Measurements from ENCODE around the gene PRICKLE3.

PRICKLE3 gene

DNA sequence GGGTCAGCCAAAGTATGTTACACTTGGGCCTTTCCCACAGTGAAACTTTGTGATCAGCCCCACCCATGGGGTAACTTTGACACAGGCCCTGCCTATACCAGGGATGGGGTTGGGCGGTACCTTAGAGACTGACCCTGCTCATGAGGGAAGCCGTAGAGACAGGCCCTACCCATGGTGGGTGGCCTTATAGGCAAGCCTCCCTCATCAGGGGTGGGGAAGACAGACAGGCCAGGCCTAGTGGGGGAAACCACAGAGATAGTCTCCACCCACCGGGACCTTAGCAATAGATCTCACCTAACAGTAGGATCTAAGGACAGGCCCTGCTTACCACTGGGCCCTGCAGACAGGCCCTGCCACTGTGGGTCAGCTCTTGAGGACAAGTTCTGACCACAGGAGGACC lies 7.6 kb downstream of the PRICKLE3 start:
- Histone ChIP-seq H3K4me2 (no peak overlapping the region), H3K79me2 (ENCODE audit: insufficient read depth, low read depth) (0 out of 2 replicates have a peak, but pooled peaks cover 7% of the 10 kb centered on the region), H3K4me3 (IDR thresholded peaks at IDR 0.05; ENCODE audit: insufficient read depth, low read depth, low read length) (no peak overlapping the region), H3K27me3 (ENCODE audit: insufficient read depth, low read depth) (no peaks in the 10 kb centered on the region), H3K9ac (no peak overlapping the region), H3K36me3 (ENCODE audit: insufficient read depth) (no peaks in the 10 kb centered on the region), H4K20me1 (ENCODE audit: insufficient read depth) (no peaks in the 10 kb centered on the region), H2AFZ (ENCODE audit: low read depth) (no peak overlapping the region), H3K4me1 (ENCODE audit: low read depth, poor library complexity, severe bottlenecking) (peaks cover 8% of the 10 kb centered on the region), H3K27ac (no peak overlapping the region)
- TF ChIP-seq, protein P1, sequence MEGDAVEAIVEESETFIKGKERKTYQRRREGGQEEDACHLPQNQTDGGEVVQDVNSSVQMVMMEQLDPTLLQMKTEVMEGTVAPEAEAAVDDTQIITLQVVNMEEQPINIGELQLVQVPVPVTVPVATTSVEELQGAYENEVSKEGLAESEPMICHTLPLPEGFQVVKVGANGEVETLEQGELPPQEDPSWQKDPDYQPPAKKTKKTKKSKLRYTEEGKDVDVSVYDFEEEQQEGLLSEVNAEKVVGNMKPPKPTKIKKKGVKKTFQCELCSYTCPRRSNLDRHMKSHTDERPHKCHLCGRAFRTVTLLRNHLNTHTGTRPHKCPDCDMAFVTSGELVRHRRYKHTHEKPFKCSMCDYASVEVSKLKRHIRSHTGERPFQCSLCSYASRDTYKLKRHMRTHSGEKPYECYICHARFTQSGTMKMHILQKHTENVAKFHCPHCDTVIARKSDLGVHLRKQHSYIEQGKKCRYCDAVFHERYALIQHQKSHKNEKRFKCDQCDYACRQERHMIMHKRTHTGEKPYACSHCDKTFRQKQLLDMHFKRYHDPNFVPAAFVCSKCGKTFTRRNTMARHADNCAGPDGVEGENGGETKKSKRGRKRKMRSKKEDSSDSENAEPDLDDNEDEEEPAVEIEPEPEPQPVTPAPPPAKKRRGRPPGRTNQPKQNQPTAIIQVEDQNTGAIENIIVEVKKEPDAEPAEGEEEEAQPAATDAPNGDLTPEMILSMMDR (conservative IDR thresholded peaks at IDR 0.05; ENCODE audit: low read depth, low read length), result no peak

- Histone ChIP-seq H4K20me1 (ENCODE audit: insufficient read depth) (no peaks in the 10 kb centered on the region), H3K27me3 (ENCODE audit: insufficient read depth, low read depth) (no peaks in the 10 kb centered on the region), H3K4me3 (IDR thresholded peaks at IDR 0.05; ENCODE audit: insufficient read depth, low read depth, low read length) (no peak overlapping the region), H3K9ac (no peak overlapping the region), H2AFZ (ENCODE audit: low read depth) (no peak overlapping the region), H3K27ac (no peak overlapping the region), H3K4me2 (no peak overlapping the region), H3K36me3 (ENCODE audit: insufficient read depth) (no peaks in the 10 kb centered on the region), H3K4me1 (ENCODE audit: low read depth, poor library complexity, severe bottlenecking) (peaks cover 14% of the 10 kb centered on the region), H3K79me2 (ENCODE audit: insufficient read depth, low read depth) (peaks cover 12% of the 10 kb centered on the region; the same call in 1 of the 2 replicates)
- TF ChIP-seq, protein P1 (conservative IDR thresholded peaks at IDR 0.05; ENCODE audit: low read depth, low read length), result no peak
Observed at GRCh38 chrX:49177873-49178480, 8.2 kb downstream of the PRICKLE3 start.

DNA sequence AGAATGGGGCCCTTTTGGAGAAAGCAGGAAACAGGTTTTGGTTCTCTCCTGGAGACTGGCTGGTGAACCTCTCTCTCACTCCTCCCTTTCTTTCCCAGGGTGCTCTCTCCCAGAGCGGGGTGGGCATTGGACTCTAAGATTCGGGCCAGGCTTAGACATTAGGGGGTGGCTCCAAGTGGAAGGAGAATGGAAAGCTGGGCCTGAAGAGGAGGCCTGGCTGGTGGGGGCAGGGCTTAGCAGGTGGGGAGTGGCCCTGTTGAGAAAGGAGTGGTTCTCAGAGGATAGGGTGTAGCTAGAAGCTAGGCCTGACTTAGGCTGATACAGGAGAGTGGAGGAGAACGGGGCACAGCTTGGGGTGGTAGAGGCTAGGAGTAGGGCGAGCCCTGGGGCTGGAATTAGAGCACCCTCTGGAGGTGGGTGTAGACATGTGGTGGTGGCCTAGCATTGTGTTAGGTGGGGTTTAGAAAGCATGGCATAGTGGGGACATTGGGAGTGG lies 8.8 kb downstream of the PRICKLE3 start:
- no peak overlapping the region for H3K9ac ChIP-seq
- no peaks in the 10 kb centered on the region for H4K20me1 ChIP-seq (ENCODE audit: insufficient read depth)
- peaks cover 16% of the 10 kb centered on the region for H3K4me1 ChIP-seq (ENCODE audit: low read depth, poor library complexity, severe bottlenecking)
- no peaks in the 10 kb centered on the region for H3K36me3 ChIP-seq (ENCODE audit: insufficient read depth)
- no peaks in the 10 kb centered on the region for H3K27me3 ChIP-seq (ENCODE audit: insufficient read depth, low read depth)
- H3K27ac ChIP-seq, result no peak overlapping the region
- no peak overlapping the region for H3K4me2 ChIP-seq
- H3K4me3 ChIP-seq (IDR thresholded peaks at IDR 0.05; ENCODE audit: insufficient read depth, low read depth, low read length), result no peak overlapping the region
- TF ChIP-seq, protein P1 (conservative IDR thresholded peaks at IDR 0.05; ENCODE audit: low read depth, low read length), result no peak
- H3K79me2 ChIP-seq (ENCODE audit: insufficient read depth, low read depth), result peaks cover 17% of the 10 kb centered on the region; the same call in 1 of the 2 replicates
- H2AFZ ChIP-seq (ENCODE audit: low read depth), result no peak overlapping the region

GRCh38 chrX:49176421-49177326 lies 9.5 kb downstream of the PRICKLE3 start:
- Histone ChIP-seq H3K9ac (no peak overlapping the region), H3K79me2 (ENCODE audit: insufficient read depth, low read depth) (peaks cover 17% of the 10 kb centered on the region; the same call in 1 of the 2 replicates), H2AFZ (ENCODE audit: low read depth) (no peak overlapping the region), H3K36me3 (ENCODE audit: insufficient read depth) (no peaks in the 10 kb centered on the region), H3K27ac (no peak overlapping the region), H4K20me1 (ENCODE audit: insufficient read depth) (no peaks in the 10 kb centered on the region), H3K27me3 (ENCODE audit: insufficient read depth, low read depth) (no peaks in the 10 kb centered on the region), H3K4me2 (no peak overlapping the region), H3K4me3 (IDR thresholded peaks at IDR 0.05; ENCODE audit: insufficient read depth, low read depth, low read length) (no peak overlapping the region), H3K4me1 (ENCODE audit: low read depth, poor library complexity, severe bottlenecking) (peaks cover 16% of the 10 kb centered on the region)
- TF ChIP-seq, protein P1 (conservative IDR thresholded peaks at IDR 0.05; ENCODE audit: low read depth, low read length), result no peak

Data from KMS-11 (cell line).